RWPE1 (cell line): Measurements from ENCODE around the gene TACC2.
A peak's percentile ranks its signal among the peaks of the same experiment; 100 is the strongest.
"Not testable (repeated sequence)": the region's sequence is repeated elsewhere in the genome, so short reads cannot be mapped to it uniquely, and the experiment has no call there.

Source experiments
- CTCF ChIA-PET: fragments of 350-600 bp; sonication (Branson Sonifier 250); formaldehyde crosslinking; extraction: SDS; loops from one replicate; lab custom pipeline; 2021; lab: Yijun Ruan, JAX
- POLR2A ChIA-PET: fragments of 400-600 bp; formaldehyde crosslinking; extraction: SDS; loops from one replicate; lab custom pipeline; 2020; ENCODE audit warnings: antibody characterized with exemption; ENCODE audit not compliant: low non-redundant PET; lab: Yijun Ruan, JAX
- DNase-seq: peaks from one replicate; pipeline ENCODE4 v3.0.0; 2012; ENCODE audit warnings: low spot score
- H3K27ac ChIP-seq: fragments of 450-650 bp; 2 replicates; pipeline ENCODE4 v1.5.1; 2017
- TF ChIP-seq, protein P1 (sequence below): fragments of 450-650 bp; conservative IDR thresholded peaks from 2 replicates; pipeline ENCODE4 v1.5.1; 2017; ENCODE audit warnings: low read depth, mild to moderate bottlenecking

TACC2 gene

GRCh38 chr10:121978511-121978910, 10.5 kb upstream of the TACC2 start:
- ChIA-PET POLR2A (no interaction called here), CTCF (interaction anchor here (0.7 kb wide), 1 partner anchor 292 kb away, joined by 3 read pairs; no protein-coding TSS in a partner anchor)
- H3K27ac ChIP-seq = no peak overlapping the region
- DNase-seq = no peak
- TF ChIP-seq, protein P1, sequence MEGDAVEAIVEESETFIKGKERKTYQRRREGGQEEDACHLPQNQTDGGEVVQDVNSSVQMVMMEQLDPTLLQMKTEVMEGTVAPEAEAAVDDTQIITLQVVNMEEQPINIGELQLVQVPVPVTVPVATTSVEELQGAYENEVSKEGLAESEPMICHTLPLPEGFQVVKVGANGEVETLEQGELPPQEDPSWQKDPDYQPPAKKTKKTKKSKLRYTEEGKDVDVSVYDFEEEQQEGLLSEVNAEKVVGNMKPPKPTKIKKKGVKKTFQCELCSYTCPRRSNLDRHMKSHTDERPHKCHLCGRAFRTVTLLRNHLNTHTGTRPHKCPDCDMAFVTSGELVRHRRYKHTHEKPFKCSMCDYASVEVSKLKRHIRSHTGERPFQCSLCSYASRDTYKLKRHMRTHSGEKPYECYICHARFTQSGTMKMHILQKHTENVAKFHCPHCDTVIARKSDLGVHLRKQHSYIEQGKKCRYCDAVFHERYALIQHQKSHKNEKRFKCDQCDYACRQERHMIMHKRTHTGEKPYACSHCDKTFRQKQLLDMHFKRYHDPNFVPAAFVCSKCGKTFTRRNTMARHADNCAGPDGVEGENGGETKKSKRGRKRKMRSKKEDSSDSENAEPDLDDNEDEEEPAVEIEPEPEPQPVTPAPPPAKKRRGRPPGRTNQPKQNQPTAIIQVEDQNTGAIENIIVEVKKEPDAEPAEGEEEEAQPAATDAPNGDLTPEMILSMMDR = no peak

GRCh38 chr10:121981346-121981745, 7.6 kb upstream of the TACC2 start:
- POLR2A ChIA-PET = no interaction called here
- TF ChIP-seq, protein P1 = no peak
- no peak overlapping the region for H3K27ac ChIP-seq
- CTCF ChIA-PET = no interaction called here
- DNase-seq = no peak

- POLR2A ChIA-PET = no interaction called here
- no peak overlapping the region for H3K27ac ChIP-seq
- CTCF ChIA-PET = interaction anchor here (0.6 kb wide), 1 partner anchor 9 kb away, joined by 3 read pairs; no protein-coding TSS in a partner anchor
- no peak for DNase-seq
- TF ChIP-seq, protein P1 = no peak
These were observed 5.1 kb upstream of the TACC2 start for GRCh38 chr10:121983852-121984251.

- CTCF ChIA-PET = interaction anchor here (0.6 to 1.2 kb wide), 2 partner anchors 8 to 9 kb away, joined by 3 to 4 read pairs; partner anchors contain the start of gene NSMCE4A
- DNase-seq = no peak
- TF ChIP-seq, protein P1 = no peak
- POLR2A ChIA-PET = interaction anchor here (0.7 kb wide), 1 partner anchor 139 kb away, joined by 7 read pairs; no protein-coding TSS in a partner anchor
- no peak overlapping the region for H3K27ac ChIP-seq
These were observed 4.5 kb upstream of the TACC2 start for GRCh38 chr10:121984463-121984862.

DNA sequence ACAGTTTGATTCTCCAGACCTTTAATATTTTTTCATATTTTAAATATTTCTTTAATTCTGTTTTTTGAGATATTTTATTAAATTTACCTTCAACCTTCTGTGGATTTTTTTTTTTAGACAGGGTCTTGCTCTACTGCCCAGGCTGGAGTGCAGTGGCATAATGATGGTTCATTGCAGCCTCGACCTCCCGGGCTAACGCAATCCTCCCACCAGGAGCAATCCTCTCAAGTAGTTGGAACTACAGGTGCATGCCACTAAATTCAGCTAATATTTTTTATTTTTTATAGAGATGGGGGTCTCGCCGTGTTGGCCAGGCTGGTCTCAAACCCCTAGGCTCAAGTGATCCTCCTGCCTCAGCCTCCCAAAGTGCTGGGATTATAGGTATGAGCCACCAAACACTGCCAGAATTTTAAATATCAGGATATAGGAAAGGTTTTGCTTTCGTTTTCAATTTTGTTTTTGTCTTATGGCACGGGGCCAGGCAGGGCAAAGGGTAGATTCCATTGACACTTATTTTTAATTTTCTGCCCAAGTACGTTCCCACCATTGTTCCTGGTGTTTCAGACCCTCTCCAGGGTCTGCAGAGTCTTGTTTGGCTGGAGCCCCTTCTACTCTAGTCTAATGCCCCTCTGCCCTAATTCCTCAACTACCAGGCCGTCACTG, 1.2 kb downstream of the TACC2 start:
- TF ChIP-seq, protein P1 = no peak
- POLR2A ChIA-PET = no interaction called here
- no peak overlapping the region for H3K27ac ChIP-seq
- CTCF ChIA-PET = no interaction called here
- DNase-seq = no peak

DNA sequence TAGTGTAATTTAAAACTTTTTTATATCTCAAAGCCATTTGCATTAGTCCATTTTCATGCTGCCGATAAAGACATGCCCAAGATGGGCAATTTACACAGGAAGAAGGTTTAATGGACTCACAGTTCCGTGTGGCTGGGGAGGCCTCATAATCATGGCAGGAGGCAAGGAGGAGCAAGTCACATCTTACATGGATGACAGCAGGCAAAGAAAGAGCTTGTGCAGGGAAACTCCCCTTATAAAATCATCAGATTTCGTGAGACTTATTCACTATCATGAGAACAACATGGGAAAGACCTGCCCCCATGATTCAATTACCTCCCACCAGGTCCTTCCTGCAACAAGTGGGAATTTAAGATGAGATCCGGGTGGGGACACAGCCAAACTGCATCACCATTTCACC, 2.8 kb downstream of the TACC2 start:
- DNase-seq, H3K27ac ChIP-seq, POLR2A ChIA-PET: not testable (repeated sequence)
- CTCF ChIA-PET = interaction anchor here (0.6 kb wide), 1 partner anchor 155 kb away, joined by 4 read pairs; no protein-coding TSS in a partner anchor

DNA sequence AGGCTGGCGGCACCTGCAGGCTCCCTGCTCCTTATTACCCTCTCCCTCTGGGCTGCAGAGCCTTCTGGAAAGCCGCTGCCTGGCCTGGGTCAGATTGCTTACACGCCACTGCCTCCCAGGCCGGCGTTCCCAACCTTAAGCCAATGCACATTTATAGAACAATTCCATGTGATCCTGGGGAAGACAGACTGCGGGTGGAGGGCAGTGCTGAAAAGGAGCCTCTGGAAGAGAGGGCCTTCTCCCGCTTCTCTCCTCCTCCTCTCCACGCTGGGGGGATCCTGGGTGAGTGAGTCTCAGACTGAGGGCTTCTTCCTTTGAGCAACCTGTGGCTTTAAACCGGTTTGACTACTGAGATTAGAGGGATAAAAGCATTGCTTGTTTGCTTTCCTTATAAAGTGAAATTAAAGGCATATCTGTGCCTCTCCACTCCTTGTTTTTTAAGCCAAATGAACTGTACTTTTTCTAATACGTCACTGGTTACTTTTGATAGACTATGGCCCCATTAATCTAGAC, 5.5 kb downstream of the TACC2 start:
- ChIA-PET CTCF (interaction anchor here (0.6 kb wide), 1 partner anchor 57 kb away, joined by 4 read pairs; no protein-coding TSS in a partner anchor), POLR2A (no interaction called here)
- TF ChIP-seq, protein P1 = no peak
- peak overlapping the region; percentile 96 for H3K27ac ChIP-seq
- no peak for DNase-seq
